ENCODE measurements around the gene KCNAB1. TPM values are rescaled to one million over a fixed set of nuclear protein-coding genes. Genes with fewer than 3 reads are reported as not detected.

KCNAB1 gene
- total RNA-seq, 3 donors from 2014 or later = 0.65 to 13.5 (median 1.2) TPM

DNA sequence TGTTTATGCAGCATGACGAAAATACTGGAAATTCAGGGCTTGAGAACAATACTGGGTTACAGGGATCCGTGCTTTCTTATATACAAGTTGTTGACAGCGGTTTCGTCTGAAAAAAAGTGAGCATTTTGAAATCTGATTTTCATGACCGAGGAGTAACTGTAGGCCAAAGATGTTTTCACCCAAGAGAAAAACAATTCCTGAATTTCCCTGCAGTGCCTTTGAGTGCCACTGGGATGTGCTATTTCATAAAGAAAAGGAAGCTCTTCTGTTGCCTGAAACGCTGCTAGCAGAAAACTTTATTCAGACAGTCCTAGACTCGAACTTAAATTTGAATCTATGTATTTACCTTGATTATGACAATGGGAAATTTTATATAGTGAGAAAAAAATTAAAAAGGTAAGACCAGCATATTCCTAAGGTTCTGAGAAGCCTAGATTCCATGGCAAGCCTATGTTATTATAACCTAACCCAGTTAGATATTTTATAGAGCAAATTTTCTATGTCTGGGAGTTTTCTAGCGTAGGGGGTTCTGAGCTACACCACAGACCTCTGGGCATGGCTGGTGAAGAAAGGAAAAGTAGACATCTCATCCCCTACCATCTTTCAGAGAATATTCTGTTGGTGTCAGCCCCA is 30.2 kb downstream of the KCNAB1 start:
- intact Hi-C loops (cut with DNase I, micrococcal nuclease) = loop anchor here in 1 of 2 donors (10.0 kb wide), 1 partner anchor 364 kb away; no protein-coding TSS in a partner anchor
- Histone ChIP-seq H3K9me3 (no peaks in the 10 kb centered on the region), H3K36me3 (ENCODE audit: low read depth) (no peaks in the 10 kb centered on the region), H3K4me3 (no peak overlapping the region), H3K4me1 (ENCODE audit: low read depth) (no peaks in the 10 kb centered on the region)
- DNase-seq (peak in 1 of 3 donors; percentile 72), ATAC-seq (peak; percentile 67)
- TF ChIP-seq, protein P1, sequence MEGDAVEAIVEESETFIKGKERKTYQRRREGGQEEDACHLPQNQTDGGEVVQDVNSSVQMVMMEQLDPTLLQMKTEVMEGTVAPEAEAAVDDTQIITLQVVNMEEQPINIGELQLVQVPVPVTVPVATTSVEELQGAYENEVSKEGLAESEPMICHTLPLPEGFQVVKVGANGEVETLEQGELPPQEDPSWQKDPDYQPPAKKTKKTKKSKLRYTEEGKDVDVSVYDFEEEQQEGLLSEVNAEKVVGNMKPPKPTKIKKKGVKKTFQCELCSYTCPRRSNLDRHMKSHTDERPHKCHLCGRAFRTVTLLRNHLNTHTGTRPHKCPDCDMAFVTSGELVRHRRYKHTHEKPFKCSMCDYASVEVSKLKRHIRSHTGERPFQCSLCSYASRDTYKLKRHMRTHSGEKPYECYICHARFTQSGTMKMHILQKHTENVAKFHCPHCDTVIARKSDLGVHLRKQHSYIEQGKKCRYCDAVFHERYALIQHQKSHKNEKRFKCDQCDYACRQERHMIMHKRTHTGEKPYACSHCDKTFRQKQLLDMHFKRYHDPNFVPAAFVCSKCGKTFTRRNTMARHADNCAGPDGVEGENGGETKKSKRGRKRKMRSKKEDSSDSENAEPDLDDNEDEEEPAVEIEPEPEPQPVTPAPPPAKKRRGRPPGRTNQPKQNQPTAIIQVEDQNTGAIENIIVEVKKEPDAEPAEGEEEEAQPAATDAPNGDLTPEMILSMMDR (IDR thresholded peaks at IDR 0.05) = peak; percentile 85

GRCh38 chr3:156151824-156152428 is 31.5 kb downstream of the KCNAB1 start:
- intact Hi-C loops (cut with DNase I, micrococcal nuclease) = loop anchor here in 1 of 2 donors (10.0 kb wide), 1 partner anchor 363 kb away; no protein-coding TSS in a partner anchor
- TF ChIP-seq, protein P1 (IDR thresholded peaks at IDR 0.05) = peak; percentile 45
- peak; percentile 88 for ATAC-seq

DNA sequence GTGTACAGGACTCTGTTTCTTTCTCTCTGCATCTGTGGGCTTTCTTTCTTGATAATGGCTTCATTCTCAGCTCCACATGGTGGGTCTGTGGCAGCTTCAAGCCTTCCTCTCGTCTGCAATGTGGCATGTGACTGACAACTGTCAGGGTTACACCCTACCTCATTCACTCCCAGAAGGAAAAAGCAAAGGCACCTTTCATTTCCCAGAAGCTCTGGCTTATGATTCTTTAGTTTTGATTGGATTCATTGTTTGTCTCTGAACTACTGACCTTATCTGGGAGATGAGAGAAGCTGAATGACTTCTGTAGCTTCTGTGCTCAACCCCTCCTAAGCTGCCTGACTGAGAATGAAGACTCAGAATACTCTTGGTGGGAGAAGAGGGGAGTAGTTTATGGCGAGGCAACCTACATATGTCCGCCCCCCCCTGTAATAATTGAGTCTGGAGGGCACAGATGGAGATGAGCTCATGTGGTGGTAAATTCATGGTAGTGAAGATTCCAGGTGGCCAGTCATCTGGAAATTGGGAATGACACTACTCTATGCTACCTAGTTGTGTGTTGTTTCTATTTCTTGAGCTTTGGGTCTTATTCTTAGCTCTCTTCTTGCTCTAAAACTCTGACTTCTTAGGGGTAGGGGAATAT is 38.4 kb downstream of the KCNAB1 start:
- Histone ChIP-seq H3K36me3 (ENCODE audit: low read depth) (no peaks in the 10 kb centered on the region), H3K4me3 (no peak overlapping the region), H3K9me3 (no peaks in the 10 kb centered on the region), H3K4me1 (ENCODE audit: low read depth) (no peaks in the 10 kb centered on the region)
- ATAC-seq = no peak
- intact Hi-C loops (cut with DNase I, micrococcal nuclease) = loop anchor here in 1 of 2 donors (10.0 kb wide), 1 partner anchor 356 kb away; no protein-coding TSS in a partner anchor
- TF ChIP-seq, protein P1 (IDR thresholded peaks at IDR 0.05) = no peak
- no peak for DNase-seq

More at GRCh38 chr3:156151824-156152428, 31.5 kb downstream of the KCNAB1 start:
- Histone ChIP-seq H3K9me3 (no peaks in the 10 kb centered on the region), H3K4me3 (no peak overlapping the region), H3K4me1 (ENCODE audit: low read depth) (no peaks in the 10 kb centered on the region), H3K36me3 (ENCODE audit: low read depth) (no peaks in the 10 kb centered on the region)
- peak; percentile 57 to 72 (median 69) for DNase-seq

DNA sequence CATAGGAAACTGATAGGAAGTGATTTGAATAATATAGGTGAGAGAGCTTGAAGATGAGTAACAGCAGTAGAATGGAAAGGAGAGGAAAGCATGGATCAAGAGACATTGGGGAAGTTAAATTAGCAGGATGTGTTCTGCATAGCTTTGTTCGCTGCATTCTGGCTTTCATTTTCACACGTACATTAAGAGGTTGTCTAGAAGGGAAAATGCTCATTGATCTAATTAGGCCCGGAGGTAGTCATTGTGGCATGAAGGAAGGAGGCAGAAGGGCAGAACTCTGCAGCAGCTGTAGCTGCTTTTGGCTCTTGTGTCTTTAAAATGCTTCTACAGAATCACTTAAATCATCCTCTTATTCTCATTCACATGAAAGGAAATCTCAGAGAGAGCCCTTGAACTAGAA is 40.3 kb downstream of the KCNAB1 start:
- Histone ChIP-seq H3K36me3 (ENCODE audit: low read depth) (no peaks in the 10 kb centered on the region), H3K4me1 (ENCODE audit: low read depth) (no peaks in the 10 kb centered on the region), H3K4me3 (no peak overlapping the region), H3K9me3 (no peaks in the 10 kb centered on the region)
- ATAC-seq = peak; percentile 29
- TF ChIP-seq, protein P1 (IDR thresholded peaks at IDR 0.05) = no peak
- no peak for DNase-seq
- intact Hi-C loops (cut with DNase I, micrococcal nuclease) = no loop called here

- no peaks in the 10 kb centered on the region for H3K36me3 ChIP-seq (ENCODE audit: low read depth)
- TF ChIP-seq, protein P1 (IDR thresholded peaks at IDR 0.05) = no peak
- H3K9me3 ChIP-seq = no peaks in the 10 kb centered on the region
- ATAC-seq = peak; percentile 39
- H3K4me3 ChIP-seq = no peak overlapping the region
- no peaks in the 10 kb centered on the region for H3K4me1 ChIP-seq (ENCODE audit: low read depth)
- intact Hi-C loops (cut with DNase I, micrococcal nuclease) = no loop called here
- no peak for DNase-seq
Observed at GRCh38 chr3:156161172-156161571, 40.8 kb downstream of the KCNAB1 start.

Data from mucosa of descending colon (tissue), 3 donors.